H9 (cell line): ENCODE data around the gene GAS6. TPM values are rescaled to one million over a fixed set of nuclear protein-coding genes. Genes with fewer than 3 reads are reported as not detected.
A peak's percentile ranks its signal among the peaks of the same experiment; 100 is the strongest.

Source experiments
- DNase-seq: peaks from one replicate; pipeline ENCODE4 v3.0.0-alpha.2; 2017
- H2AFZ ChIP-seq: one replicate; pipeline ENCODE4 v1.6.1; 2013; ENCODE audit warnings: mild to moderate bottlenecking, low read length, control low read depth, moderate library complexity
- H2AK5ac ChIP-seq: 2 replicates; pipeline ENCODE4 v1.6.1; 2013; ENCODE audit warnings: low read length, control low read depth, mixed read lengths; ENCODE audit not compliant: insufficient read length
- H2BK120ac ChIP-seq: one replicate; pipeline ENCODE4 v1.6.1; 2013; ENCODE audit warnings: low read depth, mild to moderate bottlenecking, low read length, control low read depth, inconsistent platforms; ENCODE audit not compliant: poor library complexity, severe bottlenecking
- H2BK12ac ChIP-seq: 2 replicates; pipeline ENCODE4 v1.6.1; 2013; ENCODE audit warnings: low read length, control low read depth, mixed read lengths, low read depth; ENCODE audit not compliant: insufficient read length
- H2BK15ac ChIP-seq: 2 replicates; pipeline ENCODE4 v1.6.1; 2013; ENCODE audit warnings: low read depth, low read length, control low read depth
- H2BK20ac ChIP-seq: one replicate; pipeline ENCODE4 v1.6.1; 2013; ENCODE audit warnings: low read depth, mild to moderate bottlenecking, low read length, control low read depth, inconsistent platforms; ENCODE audit not compliant: poor library complexity, severe bottlenecking
- H2BK5ac ChIP-seq: 2 replicates; pipeline ENCODE4 v1.6.1; 2013; ENCODE audit warnings: low read length, control low read depth, mixed read lengths; ENCODE audit not compliant: insufficient read length
- H3K14ac ChIP-seq: 2 replicates; pipeline ENCODE4 v1.6.1; 2013; ENCODE audit warnings: low read length, control low read depth; ENCODE audit not compliant: insufficient read depth
- H3K18ac ChIP-seq: 2 replicates; pipeline ENCODE4 v1.6.1; 2013; ENCODE audit warnings: low read depth, mild to moderate bottlenecking, mixed read lengths, low read length, control low read depth; ENCODE audit not compliant: insufficient read length
- H3K23ac ChIP-seq: 2 replicates; pipeline ENCODE4 v1.6.1; 2013; ENCODE audit warnings: low read length, control low read depth, mixed read lengths, low read depth; ENCODE audit not compliant: insufficient read length
- H3K23me2 ChIP-seq: 2 replicates; pipeline ENCODE4 v1.6.1; 2013; ENCODE audit warnings: low read depth, mild to moderate bottlenecking, mixed read lengths, low read length, control low read depth; ENCODE audit not compliant: insufficient read length, poor library complexity, severe bottlenecking
- H3K27ac ChIP-seq: 2 replicates; pipeline ENCODE4 v1.5.1; 2013; ENCODE audit warnings: low read length, control low read depth, mixed read lengths, low read depth; ENCODE audit not compliant: insufficient read length
- H3K27me3 ChIP-seq: 2 replicates; pipeline ENCODE4 v1.6.1; 2013; ENCODE audit warnings: low read length, control low read depth, inconsistent platforms; ENCODE audit not compliant: insufficient read depth
- H3K4ac ChIP-seq: 2 replicates; pipeline ENCODE4 v1.6.1; 2013; ENCODE audit warnings: low read depth, mild to moderate bottlenecking, control low read depth, inconsistent platforms, low read length, moderate library complexity
- H3K4me1 ChIP-seq: 2 replicates; pipeline ENCODE4 v1.6.1; 2013; ENCODE audit warnings: low read length, control low read depth, inconsistent platforms; ENCODE audit not compliant: insufficient read depth
- H3K4me2 ChIP-seq: 2 replicates; pipeline ENCODE4 v1.6.1; 2013; ENCODE audit warnings: low read length, control low read depth, mixed read lengths; ENCODE audit not compliant: insufficient read length, insufficient read depth
- H3K56ac ChIP-seq: 2 replicates; pipeline ENCODE4 v1.6.1; 2013; ENCODE audit warnings: low read depth, mild to moderate bottlenecking, mixed read lengths, low read length, control low read depth; ENCODE audit not compliant: insufficient read length
- H3K79me1 ChIP-seq: 2 replicates; pipeline ENCODE4 v1.6.1; 2013; ENCODE audit warnings: low read depth, mild to moderate bottlenecking, moderate library complexity, low read length, control low read depth, inconsistent platforms; ENCODE audit not compliant: insufficient read depth, poor library complexity, severe bottlenecking
- H3K79me2 ChIP-seq: 2 replicates; pipeline ENCODE4 v1.6.1; 2013; ENCODE audit warnings: low read length, control low read depth, inconsistent platforms; ENCODE audit not compliant: insufficient read depth
- H3K9ac ChIP-seq: 2 replicates; pipeline ENCODE4 v1.6.1; 2013; ENCODE audit warnings: low read length, control low read depth, mixed read lengths; ENCODE audit not compliant: insufficient read length; ENCODE audit errors: extremely low read depth
- H3K9me3 ChIP-seq: one replicate; pipeline ENCODE4 v1.6.1; 2013; ENCODE audit warnings: low read depth, low read length, inconsistent platforms; ENCODE audit not compliant: control insufficient read depth
- H3T11ph ChIP-seq: one replicate; pipeline ENCODE4 v1.6.1; 2013; ENCODE audit warnings: mild to moderate bottlenecking, low read length, control low read depth, inconsistent platforms
- H4K20me1 ChIP-seq: one replicate; pipeline ENCODE4 v1.6.1; 2013; ENCODE audit not compliant: control insufficient read depth, insufficient read length, insufficient read depth
- H4K5ac ChIP-seq: 2 replicates; pipeline ENCODE4 v1.6.1; 2013; ENCODE audit warnings: low read depth, mild to moderate bottlenecking, mixed read lengths, low read length, control low read depth; ENCODE audit not compliant: insufficient read length
- H4K8ac ChIP-seq: replicated peaks from 2 replicates; pipeline ENCODE4 v1.6.1; 2013; ENCODE audit warnings: low read length, control low read depth, mixed read lengths, low read depth; ENCODE audit not compliant: insufficient read length
- H4K91ac ChIP-seq: 2 replicates; pipeline ENCODE4 v1.6.1; 2013; ENCODE audit warnings: low read depth, mild to moderate bottlenecking, moderate library complexity, mixed read lengths, low read length, control low read depth; ENCODE audit not compliant: insufficient read length
- H3K27ac Mint-ChIP-seq, 3 experiments: 2 replicates in 2 of 3; 3 replicates in 1 of 3; pipeline ENCODE4 v1.8.0; 2020 to 2021; ENCODE audit warnings: mixed read lengths in 3 of 3, mild to moderate bottlenecking in 1 of 3, moderate library complexity in 1 of 3
- H3K27me3 Mint-ChIP-seq: 2 replicates; pipeline ENCODE4 v1.8.0; 2021; ENCODE audit warnings: low read depth, mild to moderate bottlenecking, moderate library complexity, mixed read lengths
- H3K36me3 Mint-ChIP-seq, 3 experiments: 2 replicates in 2 of 3; 3 replicates in 1 of 3; pipeline ENCODE4 v1.8.0; 2020 to 2021; ENCODE audit warnings: low read depth in 3 of 3, mixed read lengths in 3 of 3; ENCODE audit not compliant: insufficient read depth in 1 of 3
- H3K4me1 Mint-ChIP-seq, 2 experiments: 2 replicates each; pipeline ENCODE4 v1.8.0; 2020; ENCODE audit warnings: mixed read lengths in 2 of 2
- H3K4me3 Mint-ChIP-seq, 2 experiments: 2 replicates in 1 of 2; 3 replicates in 1 of 2; pipeline ENCODE4 v1.8.0; 2020 to 2021; ENCODE audit warnings: mild to moderate bottlenecking in 2 of 2, mixed read lengths in 2 of 2, moderate library complexity in 1 of 2
- H3K9me3 Mint-ChIP-seq, 2 experiments: 2 replicates in 1 of 2; 3 replicates in 1 of 2; pipeline ENCODE4 v1.8.0; 2020; ENCODE audit warnings: mild to moderate bottlenecking in 2 of 2, mixed read lengths in 2 of 2, moderate library complexity in 1 of 2
- CTCF ChIP-seq: fragments of 200-600 bp; sonication (generic); conservative IDR thresholded peaks from 3 replicates; pipeline ENCODE4 v1.8.0; 2021; ENCODE audit warnings: antibody characterized with exemption, mild to moderate bottlenecking
- WGBS: extraction: QIAGEN DNeasy Blood & Tissue Kit; methylation state at CpG from one replicate; pipeline ENCODE4 v1.1.7; 2013; ENCODE audit warnings: missing lambda C conversion rate, low lambda C conversion rate, mixed read lengths; ENCODE audit not compliant: insufficient read length; ENCODE audit errors: extremely low coverage; 5-methylcytosine and 5-hydroxymethylcytosine counted together
- total RNA-seq: library from RNA; stranded (reverse); gene quantifications from 2 replicates; pipeline ENCODE4 v1.2.1, GENCODE V29; 2021

Gene GAS6
- total RNA-seq, 1 experiment from 2014 or later: 20.5 TPM

- Histone ChIP-seq H3T11ph (no peak overlapping the region), H2AFZ (no peak overlapping the region), H4K5ac (no peak overlapping the region), H3K18ac (no peak overlapping the region), H3K27ac (no peak overlapping the region), H2AK5ac (no peak overlapping the region), H3K4me1 (no peaks in the 10 kb centered on the region), H2BK12ac (no peak overlapping the region), H3K23me2 (no peaks in the 10 kb centered on the region), H4K20me1 (no peaks in the 10 kb centered on the region), H3K79me2 (no peaks in the 10 kb centered on the region), H2BK120ac (no peak overlapping the region), H3K4me2 (no peak overlapping the region), H4K8ac (no peak overlapping the region), H3K23ac (no peak overlapping the region), H3K14ac (peak overlapping the region; percentile 6; the same call in 1 of the 2 replicates), H3K56ac (no peak overlapping the region), H2BK5ac (no peak overlapping the region), H3K9ac (no peak overlapping the region), H2BK15ac (no peak overlapping the region), H2BK20ac (no peak overlapping the region), H3K79me1 (no peaks in the 10 kb centered on the region), H3K9me3 (no peaks in the 10 kb centered on the region), H3K27me3 (no peaks in the 10 kb centered on the region), H3K4ac (no peak overlapping the region), H4K91ac (no peak overlapping the region)
- H3K36me3 Mint-ChIP-seq: no peaks in the 10 kb centered on the region
- H3K4me1 Mint-ChIP-seq: peaks cover 3 to 6% of the 10 kb centered on the region in 2 experiments; a peak in 2 of 4 replicates
- no CpG with 5 or more reads among the region's 15 CpGs for WGBS
- peak; percentile 22; the same call in 2 of the 3 replicates for TF ChIP-seq CTCF
- peak; percentile 85 for DNase-seq
- H3K27me3 Mint-ChIP-seq: no peaks in the 10 kb centered on the region
- no peaks in the 10 kb centered on the region; a peak in 1 of 5 replicates for H3K9me3 Mint-ChIP-seq
- no peak overlapping the region for H3K4me3 Mint-ChIP-seq
- H3K27ac Mint-ChIP-seq: no peak overlapping the region
Observed at GRCh38 chr13:113802090-113802531, 61.8 kb downstream of the GAS6 start.
